GM15510 (cell line): ENCODE data around the gene NAA35.

Experiments used
- POLR2A ChIP-seq: IDR thresholded peaks from 3 replicates; pipeline ENCODE4 v1.6.1; 2011; ENCODE audit warnings: borderline replicate concordance; ENCODE audit not compliant: insufficient read length; ENCODE audit errors: extremely low read depth

NAA35 gene

GRCh38 chr9:86064220-86064619, 123.3 kb downstream of the NAA35 start:
- TF ChIP-seq POLR2A: no peak

- no peak for TF ChIP-seq POLR2A
Observed at GRCh38 chr9:86069206-86069869, 128.4 kb downstream of the NAA35 start.
